ENCODE results near the gene PEF1. TPM values are rescaled to one million over a fixed set of nuclear protein-coding genes. Genes with fewer than 3 reads are reported as not detected.

The PEF1 gene
- total RNA-seq, 1 donor from 2014 or later, result 34.9 TPM

- intact Hi-C loops (cut with DNase I), result no loop called here
- ATAC-seq (no peak), DNase-seq (ENCODE audit: missing footprints) (no peak)
Measured at GRCh38 chr1:31621847-31622730, 22.6 kb downstream of the PEF1 start.

GRCh38 chr1:31621498-31621820 is 23.2 kb downstream of the PEF1 start:
- ATAC-seq (no peak), DNase-seq (ENCODE audit: missing footprints) (no peak)
- intact Hi-C loops (cut with DNase I), result no loop called here

GRCh38 chr1:31620631-31621497 is 23.8 kb downstream of the PEF1 start:
- DNase-seq (ENCODE audit: missing footprints) (no peak), ATAC-seq (no peak)
- intact Hi-C loops (cut with DNase I), result no loop called here

GRCh38 chr1:31618916-31619846 is 25.5 kb downstream of the PEF1 start:
- DNase-seq (ENCODE audit: missing footprints) (no peak), ATAC-seq (no peak)
- intact Hi-C loops (cut with DNase I), result loop anchor here (2.0 kb wide), 1 partner anchor 54 kb away; no protein-coding TSS in a partner anchor

- peak; percentile 33 for ATAC-seq
- DNase-seq (ENCODE audit: missing footprints), result no peak
- intact Hi-C loops (cut with DNase I), result loop anchor here (2.0 kb wide), 1 partner anchor 53 kb away; no protein-coding TSS in a partner anchor
Measured at GRCh38 chr1:31617916-31618746, 26.5 kb downstream of the PEF1 start.

- intact Hi-C loops (cut with DNase I), result no loop called here
- DNase-seq (ENCODE audit: missing footprints) (no peak), ATAC-seq (no peak)
Measured at GRCh38 chr1:31617218-31617915, 27.3 kb downstream of the PEF1 start, which contains the start of gene HCRTR1. HCRTR1 (plus strand) TSS chr1:31617689; CDS start chr1:31619193, 1,504 bp downstream.

- DNase-seq (ENCODE audit: missing footprints) (no peak), ATAC-seq (no peak)
- intact Hi-C loops (cut with DNase I), result no loop called here
Measured at GRCh38 chr1:31615939-31616338, 28.7 kb downstream of the PEF1 start.

GRCh38 chr1:31615414-31615813 is 29.3 kb downstream of the PEF1 start:
- intact Hi-C loops (cut with DNase I), result no loop called here
- no peak for ATAC-seq
- DNase-seq (ENCODE audit: missing footprints), result no peak

GRCh38 chr1:31614414-31615005 is 30.2 kb downstream of the PEF1 start:
- DNase-seq (ENCODE audit: missing footprints) (no peak), ATAC-seq (no peak)
- intact Hi-C loops (cut with DNase I), result no loop called here

GRCh38 chr1:31609514-31610118 is 35.1 kb downstream of the PEF1 start:
- no peak for DNase-seq (ENCODE audit: missing footprints)
- intact Hi-C loops (cut with DNase I), result no loop called here
- ATAC-seq, result no peak

GRCh38 chr1:31607360-31607759 is 37.3 kb downstream of the PEF1 start:
- DNase-seq (ENCODE audit: missing footprints), result no peak
- no peak for ATAC-seq
- intact Hi-C loops (cut with DNase I), result no loop called here

GRCh38 chr1:31605908-31606427 is 38.7 kb downstream of the PEF1 start:
- ATAC-seq (no peak), DNase-seq (ENCODE audit: missing footprints) (no peak)
- intact Hi-C loops (cut with DNase I), result no loop called here

- intact Hi-C loops (cut with DNase I), result no loop called here
- ATAC-seq, result no peak
- DNase-seq (ENCODE audit: missing footprints), result no peak
Measured at GRCh38 chr1:31602081-31602480, 42.6 kb downstream of the PEF1 start.

- ATAC-seq, result no peak
- intact Hi-C loops (cut with DNase I), result no loop called here
Measured at GRCh38 chr1:31600641-31601040, 44.0 kb downstream of the PEF1 start.

GRCh38 chr1:31598980-31599379 is 45.7 kb downstream of the PEF1 start:
- no peak for ATAC-seq
- no peak for DNase-seq (ENCODE audit: missing footprints)
- intact Hi-C loops (cut with DNase I), result no loop called here

More at GRCh38 chr1:31600641-31601040, 44.0 kb downstream of the PEF1 start:
- DNase-seq (ENCODE audit: missing footprints), result no peak

GRCh38 chr1:31596737-31597097 is 48.0 kb downstream of the PEF1 start:
- no peak for ATAC-seq
- intact Hi-C loops (cut with DNase I), result no loop called here
- no peak for DNase-seq (ENCODE audit: missing footprints)
